ENCODE results near the gene KRT74.
A peak's percentile ranks its signal among the peaks of the same experiment; 100 is the strongest.

KRT74 gene

DNA sequence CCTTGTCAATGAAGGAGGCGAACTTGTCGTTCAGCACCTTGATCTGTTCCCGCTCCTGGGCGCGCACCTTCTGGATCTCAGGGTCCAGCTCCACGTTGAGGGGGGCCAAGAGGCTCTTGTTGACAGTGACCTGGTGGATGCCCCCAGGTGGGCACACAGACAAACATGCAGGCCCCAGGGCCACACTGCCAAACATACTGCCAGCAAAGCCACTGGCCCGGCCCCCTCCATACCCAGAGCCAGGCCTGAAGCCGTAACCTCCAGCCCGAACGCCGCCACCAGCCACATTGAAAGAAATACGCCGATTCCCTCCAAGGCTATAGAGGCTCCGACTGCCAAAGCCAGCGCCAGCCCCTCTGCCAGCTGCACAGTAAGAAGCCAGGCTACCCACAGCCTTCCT is 337 bp downstream of the KRT74 start:
- no peak for DNase-seq (ENCODE audit: low read depth)

DNA sequence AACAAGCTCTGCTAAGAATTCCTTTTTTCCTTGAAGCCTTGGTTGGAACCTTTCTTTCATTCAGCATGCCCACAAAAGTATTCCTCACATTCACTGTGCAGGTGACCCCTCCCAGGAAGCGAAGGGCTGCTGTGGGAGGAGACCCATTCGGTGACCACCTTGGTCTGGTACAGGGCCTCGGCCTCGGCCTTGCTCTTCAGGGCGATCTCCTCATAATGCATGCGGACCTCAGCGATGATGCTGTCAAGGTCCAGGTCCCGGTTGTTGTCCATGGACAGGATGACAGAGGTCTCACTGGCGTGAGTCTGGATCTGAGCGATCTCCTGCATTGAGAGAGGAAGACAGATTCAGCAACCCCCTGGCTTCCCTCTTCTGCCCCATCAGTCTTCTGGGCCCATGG is 3.1 kb downstream of the KRT74 start:
- DNase-seq (ENCODE audit: low read depth), result no peak

DNA sequence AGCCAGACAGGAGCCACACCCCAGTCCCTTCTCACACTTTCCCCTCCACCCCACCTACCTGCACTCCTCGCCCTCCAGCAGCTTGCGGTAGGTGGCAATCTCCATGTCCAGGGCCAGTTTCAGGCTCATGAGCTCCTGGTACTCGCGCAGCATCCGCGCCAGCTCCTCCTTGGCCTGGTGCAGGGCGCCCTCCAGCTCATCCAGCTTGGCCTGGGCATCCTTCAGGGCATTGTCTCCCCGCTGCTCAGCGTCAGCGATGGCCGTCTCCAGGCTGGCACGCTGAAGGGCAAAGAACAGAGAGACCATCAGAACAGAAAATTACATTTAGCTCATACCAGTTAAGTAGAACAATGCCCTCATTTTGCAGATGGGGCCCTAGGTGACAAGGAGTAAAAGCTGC is 5.5 kb downstream of the KRT74 start:
- DNase-seq (ENCODE audit: low read depth), result no peak

DNA sequence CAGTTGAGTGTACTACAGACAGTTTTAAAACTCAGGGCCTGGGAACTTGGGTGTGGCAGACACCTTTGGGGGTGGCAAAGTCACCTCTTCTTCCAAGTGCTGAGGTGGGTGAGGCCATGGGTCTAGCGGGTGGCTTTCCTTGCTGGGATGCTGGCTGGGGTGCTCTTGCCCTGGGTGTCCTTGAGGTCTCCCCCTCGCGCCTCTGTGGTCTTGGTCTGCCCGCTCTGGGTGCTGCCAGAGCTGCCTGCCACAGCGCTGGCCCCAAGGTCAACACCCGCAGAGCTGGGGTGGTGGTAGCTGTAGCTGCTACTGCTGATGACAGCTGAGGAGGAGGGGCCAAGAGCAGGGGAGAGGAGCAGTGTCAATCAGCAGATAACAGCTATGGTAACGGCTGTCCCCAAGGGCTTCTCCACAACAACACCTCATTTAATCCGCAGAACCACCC is 6.8 kb downstream of the KRT74 start:
- no peak for DNase-seq (ENCODE audit: low read depth)

DNA sequence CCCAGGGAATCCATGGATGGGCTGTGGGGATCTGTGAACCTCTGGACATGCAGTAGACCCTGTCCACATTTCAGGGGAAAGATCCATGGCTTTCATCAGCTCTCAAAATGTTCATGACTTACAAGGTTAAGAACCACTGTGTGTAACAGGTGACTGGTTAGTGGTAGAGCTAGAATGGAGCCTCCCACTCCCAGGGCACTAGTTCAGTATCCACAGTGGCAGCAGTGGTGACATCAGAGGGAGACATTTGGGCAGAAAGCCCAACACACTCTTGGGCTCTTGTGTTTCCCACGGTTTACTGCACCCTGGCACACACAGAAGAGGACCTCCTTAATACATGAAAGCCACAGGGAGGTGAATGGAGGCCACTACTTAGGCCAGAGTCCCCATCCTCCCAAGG is 9.1 kb downstream of the KRT74 start:
- DNase-seq (ENCODE audit: low read depth), result no peak

DNA sequence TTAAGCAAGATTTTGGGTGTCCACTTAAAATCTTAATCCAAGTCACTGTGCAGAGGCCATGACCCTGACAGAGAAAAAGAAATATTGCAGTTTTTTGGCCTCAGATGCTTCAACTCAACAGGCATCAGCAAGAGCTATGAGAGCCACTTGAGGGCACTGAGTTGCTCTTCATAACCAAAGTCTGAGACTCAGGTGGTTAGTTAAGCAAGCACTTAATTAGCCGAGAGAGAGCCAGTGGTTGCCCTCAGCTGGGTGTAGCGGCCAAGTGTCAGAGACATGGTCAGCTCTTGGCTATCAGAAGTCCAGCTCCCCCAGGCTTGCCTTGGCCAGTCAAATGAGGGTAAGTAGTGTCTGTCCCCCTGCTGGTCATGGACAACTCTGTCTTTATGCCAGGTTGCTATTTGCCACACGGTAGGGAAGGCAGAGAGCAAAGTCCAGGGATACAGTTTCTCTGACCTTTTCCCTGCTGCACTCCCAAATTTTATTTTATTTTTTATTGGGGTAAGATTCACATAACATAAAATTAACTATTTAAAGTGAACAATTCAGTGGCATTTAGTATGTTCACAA is 11.7 kb downstream of the KRT74 start:
- no peak for DNase-seq (ENCODE audit: low read depth)

DNA sequence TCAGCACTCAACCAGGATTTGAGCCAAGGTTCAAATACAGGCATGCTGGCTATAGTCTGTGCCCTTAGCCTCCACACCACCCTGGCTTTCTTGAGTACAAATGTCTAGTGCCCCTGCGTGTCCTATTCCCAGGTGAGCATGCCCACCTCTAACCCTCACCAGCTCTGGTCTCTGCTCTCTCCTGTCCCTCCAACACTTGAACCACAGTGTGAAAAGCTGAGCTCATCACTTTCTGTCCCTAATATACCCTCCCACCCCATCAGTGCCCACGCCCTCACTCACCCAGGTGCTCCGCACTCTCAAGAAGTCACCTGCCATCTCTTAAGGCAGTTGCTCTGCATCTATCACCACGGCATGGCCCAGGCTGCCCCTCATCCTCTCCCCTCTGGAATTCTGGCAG is 13.7 kb downstream of the KRT74 start:
- no peak for DNase-seq (ENCODE audit: low read depth)

DNA sequence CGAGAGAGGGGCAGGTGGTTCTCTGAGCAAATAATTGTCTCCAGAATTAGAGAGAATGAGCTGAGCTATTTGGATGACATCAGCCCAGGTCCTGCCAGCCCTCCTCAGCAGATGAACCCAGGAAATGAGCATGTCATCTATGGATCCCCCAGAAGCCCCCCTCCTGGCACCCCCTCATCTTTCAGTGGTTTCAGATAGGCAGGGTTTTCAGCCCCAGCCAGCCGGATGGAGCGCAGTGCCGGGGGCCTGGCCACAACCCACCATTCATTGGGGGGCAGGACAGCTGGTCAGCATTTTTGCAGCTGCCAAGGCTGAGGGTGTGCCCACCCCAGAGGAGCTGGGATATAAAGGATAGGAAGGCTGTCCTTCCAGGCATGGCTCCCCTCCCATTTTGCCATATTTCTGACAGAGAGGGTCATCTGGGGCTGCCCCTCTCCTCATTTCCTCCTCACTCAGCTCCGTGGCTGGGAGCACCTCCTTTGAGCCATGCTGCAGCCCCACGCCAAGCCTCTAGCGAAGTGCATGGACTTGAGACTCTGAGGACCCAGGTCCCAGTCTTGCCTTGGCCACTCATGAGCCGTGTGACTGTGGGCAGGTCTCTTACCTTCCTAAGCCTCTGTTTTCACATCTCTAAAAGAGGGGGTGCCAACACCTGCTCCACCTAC is 14.7 kb downstream of the KRT74 start:
- DNase-seq (ENCODE audit: low read depth), result no peak

DNA sequence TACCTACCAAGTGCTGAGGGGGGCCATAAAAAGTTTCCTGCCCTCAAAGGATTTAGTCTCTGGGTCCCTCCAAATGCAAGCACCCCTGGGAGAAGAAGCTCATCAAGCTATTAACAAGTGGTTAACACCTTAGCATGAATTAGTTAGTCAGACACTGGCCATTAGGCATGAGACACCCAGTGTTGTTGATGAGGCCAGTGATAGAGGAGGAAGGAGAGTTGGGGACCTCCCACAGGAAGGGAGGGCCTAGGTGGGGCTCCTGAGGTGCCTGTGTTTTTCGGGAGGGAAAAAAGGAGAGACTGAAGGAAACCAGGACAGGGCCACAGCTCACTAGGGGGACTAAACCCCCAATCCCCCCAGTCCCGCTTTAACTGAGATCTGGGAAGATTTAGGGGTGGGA is 16.2 kb downstream of the KRT74 start:
- no peak for DNase-seq (ENCODE audit: low read depth)

DNA sequence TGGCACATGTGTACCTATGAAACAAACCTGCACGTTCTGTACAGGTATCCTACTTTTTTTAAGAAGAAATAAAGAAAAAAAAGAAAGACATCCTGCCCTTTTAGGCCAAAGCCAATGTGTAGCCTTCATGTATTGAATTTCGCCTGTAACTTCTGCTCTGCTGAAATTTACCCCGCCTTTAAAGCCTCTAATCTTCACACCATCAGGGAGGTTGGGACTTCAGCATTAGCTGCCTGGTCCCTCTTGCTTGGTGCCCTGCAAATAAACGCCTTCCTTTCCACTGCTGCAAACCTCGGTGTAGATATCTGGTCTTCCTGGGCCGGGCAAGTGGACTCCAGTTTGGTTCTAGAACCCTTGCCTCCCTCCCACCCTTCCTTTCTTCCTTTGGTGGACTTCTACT is 18.1 kb downstream of the KRT74 start:
- DNase-seq (ENCODE audit: low read depth), result no peak

DNA sequence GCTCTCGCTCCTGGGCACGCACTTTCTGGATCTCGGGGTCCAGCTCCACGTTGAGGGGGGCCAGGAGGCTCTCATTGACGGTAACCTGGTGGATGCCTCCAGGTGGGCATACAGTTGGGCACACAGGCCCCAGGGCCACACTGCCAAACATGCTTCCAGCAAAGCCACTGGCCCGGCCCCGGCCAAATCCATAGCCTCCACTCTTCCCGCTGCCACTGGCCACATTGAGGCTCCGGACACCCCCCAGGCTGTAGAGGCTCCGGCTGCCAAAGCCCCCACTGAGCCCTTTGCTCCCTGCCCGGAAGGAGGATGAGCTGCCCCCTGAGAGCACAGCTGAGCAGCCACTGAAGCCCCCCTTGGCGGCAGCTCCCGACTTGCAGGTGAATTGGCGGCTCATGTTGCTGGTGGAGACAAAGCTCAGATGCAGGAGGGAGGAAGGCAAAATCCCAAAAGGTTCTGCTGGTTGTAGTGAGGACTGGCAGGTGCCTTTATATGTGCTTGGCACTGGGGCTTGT is 20.9 kb downstream of the KRT74 start, which contains the start of gene KRT71:
Gene KRT71 (minus strand): TSS at position 465 of the 515 bp plus-strand sequence. CDS start 68 bp downstream, at position 397.
- DNase-seq (ENCODE audit: low read depth), result no peak

DNA sequence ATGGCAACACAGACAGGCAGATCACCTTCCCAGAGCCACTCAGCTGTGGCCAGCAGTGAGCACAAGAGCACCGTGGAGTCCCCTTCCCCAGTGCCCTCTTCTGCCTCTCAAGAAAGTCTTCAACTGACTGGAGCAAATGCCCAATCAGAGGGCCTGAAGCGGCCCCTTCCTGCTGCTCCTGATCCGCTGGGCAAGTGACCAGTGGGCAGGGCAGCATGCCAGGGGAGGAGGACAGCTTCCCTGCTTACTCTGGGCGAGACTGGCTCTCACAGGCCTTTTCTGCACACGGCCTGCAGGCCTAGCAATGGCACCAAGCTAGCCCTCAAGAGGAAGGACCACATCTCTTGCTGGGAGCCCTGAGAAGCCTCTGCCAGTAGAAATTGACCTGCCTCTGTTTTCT is 21.6 kb downstream of the KRT74 start:
- DNase-seq (ENCODE audit: low read depth), result no peak

DNA sequence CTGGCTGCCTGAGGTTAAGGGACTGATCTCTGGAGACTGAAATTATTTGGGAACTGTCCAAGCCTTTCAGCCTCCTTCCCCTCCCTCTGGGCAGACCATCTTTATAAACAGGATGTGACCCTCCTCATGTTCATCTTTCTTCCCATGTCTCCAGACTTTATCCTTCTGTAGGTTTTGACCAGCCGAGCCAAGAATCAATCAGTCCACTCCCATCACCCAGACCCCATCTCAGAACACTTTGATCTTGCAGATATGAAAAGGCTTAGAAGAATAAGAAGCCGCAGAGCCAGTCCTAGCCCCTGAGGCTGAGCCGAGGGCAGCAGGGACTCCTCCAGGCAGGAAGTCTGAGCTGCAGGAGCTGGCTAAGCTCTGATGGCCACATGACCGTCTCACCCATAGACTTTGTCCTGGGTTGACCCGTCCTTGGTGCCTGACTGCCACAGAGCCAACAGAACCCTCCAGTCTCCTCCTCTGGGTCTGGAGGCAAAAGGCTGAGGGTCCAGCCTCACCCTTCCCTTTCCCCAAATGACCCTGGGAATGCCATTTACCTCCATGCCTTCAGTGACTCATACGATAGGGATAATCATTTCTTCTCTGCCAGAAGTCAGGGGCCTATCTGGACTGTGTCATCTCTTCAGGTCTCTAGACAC is 22.3 kb downstream of the KRT74 start:
- no peak for DNase-seq (ENCODE audit: low read depth)

DNA sequence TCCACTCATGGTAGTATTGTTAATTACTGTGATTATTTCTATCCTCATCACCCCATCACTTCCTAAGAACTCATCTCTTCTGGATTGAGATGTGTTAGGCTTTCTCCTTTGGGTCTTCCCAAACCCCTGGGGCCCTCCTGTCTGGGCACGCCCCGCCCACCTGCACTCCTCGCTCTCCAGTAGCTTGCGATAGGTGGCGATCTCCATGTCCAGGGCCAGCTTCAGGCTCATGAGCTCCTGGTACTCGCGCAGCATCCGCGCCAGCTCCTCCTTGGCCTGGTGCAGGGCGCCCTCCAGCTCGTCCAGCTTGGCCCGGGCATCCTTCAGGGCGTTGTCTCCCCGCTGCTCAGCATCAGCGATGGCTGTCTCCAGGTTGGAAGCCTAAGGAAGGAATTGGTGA is 27.5 kb downstream of the KRT74 start:
- DNase-seq (ENCODE audit: low read depth), result no peak

DNA sequence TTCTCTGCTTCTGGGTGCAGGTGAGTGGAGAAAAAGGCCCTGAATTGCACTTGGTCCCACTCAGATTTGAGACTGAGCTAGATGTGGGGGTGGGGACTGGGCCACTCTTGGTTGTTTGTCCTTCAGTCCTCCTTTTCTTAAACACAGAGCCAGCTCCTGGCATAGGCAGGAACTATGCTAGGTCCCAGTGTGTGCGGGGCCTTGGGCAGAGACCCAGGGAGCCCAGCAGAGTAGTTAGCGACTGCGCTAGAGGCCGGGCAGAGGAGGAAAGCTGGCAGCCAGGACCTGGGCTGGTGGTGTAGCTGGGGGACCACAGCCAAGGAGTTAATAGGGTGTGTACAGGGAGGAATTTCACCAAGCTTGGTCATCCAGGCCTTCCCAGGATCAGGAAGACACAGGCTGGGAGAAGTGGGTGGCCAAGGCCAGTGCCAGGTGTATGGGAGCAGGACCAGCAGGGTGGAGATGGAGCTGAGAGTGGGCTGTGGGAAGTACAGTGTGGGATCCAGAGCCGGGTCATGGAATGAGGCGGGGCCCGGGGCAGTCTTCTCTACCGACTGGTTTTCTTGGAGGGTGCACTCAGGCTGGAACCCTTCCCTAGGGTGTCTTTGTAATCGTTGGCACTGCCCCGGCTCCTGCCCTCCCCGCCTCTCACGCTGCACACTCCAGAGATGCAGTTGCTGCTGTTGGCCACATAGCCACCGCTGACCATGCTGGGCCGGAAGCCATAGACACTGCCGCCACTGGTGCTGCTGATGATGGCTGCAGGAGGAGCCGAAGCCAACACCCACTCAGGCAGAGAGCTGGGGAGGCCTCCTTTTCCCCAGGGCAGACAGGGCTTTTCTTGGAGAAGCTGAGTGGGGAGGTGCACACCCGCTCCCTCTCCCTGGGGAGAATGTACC is 29.4 kb downstream of the KRT74 start:
- no peak for DNase-seq (ENCODE audit: low read depth)

DNA sequence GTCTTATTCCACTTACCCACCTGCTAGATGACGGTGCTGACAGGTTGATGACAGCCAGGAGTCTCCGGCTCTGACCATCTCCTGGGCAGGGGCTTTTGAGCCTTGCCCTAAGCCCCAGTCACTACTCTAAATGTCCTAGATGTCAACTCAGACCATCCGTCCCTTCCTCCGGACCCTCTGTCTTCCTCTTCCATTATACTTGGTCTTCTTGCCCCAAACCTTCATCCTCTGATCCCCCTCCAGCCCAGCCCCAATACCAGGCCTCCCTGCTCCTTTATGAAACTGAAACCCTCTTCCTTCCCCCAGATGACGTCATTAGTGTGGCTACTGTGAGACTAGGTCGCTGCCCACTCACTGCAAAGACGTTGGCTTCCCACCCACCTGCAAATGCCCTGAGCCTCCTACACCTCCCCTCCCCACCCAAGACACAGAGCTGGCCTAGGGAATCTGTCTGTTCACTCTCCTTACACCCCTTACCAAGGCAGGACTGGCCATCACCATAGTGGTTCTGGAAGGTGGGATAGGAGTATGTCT is 30.8 kb downstream of the KRT74 start:
- DNase-seq (ENCODE audit: low read depth), result no peak

DNA sequence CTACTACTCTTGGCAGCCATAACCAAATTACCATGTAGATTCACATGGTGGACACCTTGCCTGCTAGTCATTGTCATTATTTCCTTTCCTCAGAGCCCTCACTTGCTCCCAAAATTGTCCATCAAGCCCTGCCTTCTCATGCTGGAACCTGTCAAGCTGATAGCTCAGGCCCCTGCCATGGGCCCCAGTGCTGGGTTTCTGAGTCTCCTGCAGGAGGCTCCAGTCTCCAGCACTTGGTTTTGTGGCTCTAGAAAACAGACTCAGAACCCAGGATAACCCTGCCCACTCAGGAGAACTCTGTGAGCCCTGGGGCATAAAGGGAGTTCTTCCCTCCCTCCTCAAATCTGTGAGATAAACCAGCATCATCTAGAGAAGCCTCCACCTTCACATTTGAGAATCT is 31.5 kb downstream of the KRT74 start:
- DNase-seq (ENCODE audit: low read depth), result no peak

DNA sequence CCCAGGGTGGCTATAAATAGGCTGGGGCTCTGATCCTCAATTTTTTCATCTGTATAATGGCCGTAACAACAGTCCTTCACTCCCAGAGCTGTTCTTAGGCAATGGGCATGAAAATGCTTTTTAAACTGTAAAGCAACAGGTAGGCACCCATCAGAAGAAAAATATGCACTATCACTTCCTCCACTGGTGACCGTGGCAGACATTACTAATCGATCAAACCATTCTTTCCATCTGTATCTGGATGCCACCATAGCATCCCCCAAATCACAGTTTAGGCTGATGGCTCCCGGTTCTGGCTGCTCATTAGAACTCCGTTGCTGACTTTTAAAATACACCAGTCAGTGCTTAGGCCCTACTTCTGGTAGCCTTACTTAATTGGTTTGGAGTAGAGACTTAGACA is 31.9 kb downstream of the KRT74 start:
- no peak for DNase-seq (ENCODE audit: low read depth)

DNA sequence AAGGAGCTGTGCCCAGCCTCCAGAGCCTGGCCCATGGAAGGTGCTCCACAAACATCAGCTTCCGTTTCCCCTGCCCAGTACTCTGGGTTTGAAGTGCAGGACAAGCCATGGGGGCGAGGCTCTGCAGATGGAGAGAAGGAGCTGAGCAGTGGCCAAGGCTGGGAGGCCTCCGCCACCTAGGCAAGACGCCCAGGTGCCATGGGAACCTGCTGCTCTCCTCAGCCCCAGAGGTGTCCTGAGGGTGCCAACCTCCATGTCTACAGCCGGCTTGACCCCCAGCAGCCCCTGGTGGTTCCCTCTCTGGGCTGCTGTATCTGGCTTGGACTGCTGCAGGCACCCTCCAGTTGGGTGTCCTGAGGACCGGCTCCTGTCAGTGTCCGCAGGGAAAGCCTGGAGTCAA is 33.1 kb downstream of the KRT74 start:
- no peak for DNase-seq (ENCODE audit: low read depth)

DNA sequence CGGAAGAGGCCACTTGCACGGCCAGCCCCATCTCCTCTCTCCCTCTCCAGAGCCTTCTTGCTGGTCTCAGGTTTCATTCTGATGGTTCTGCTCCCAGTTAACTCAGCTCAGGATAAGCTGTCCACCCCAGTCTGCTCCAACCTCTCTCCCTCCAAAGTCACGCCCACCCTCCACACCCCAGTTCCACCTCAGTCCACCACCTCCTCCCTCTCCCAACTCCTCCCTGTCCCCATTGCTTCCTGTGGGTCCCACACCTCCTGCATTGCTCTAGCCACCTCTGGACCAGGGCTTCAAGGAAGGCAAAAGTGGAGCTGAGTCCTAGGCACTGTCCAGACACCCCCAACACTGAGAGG is 33.8 kb downstream of the KRT74 start:
- DNase-seq (ENCODE audit: low read depth), result no peak

DNA sequence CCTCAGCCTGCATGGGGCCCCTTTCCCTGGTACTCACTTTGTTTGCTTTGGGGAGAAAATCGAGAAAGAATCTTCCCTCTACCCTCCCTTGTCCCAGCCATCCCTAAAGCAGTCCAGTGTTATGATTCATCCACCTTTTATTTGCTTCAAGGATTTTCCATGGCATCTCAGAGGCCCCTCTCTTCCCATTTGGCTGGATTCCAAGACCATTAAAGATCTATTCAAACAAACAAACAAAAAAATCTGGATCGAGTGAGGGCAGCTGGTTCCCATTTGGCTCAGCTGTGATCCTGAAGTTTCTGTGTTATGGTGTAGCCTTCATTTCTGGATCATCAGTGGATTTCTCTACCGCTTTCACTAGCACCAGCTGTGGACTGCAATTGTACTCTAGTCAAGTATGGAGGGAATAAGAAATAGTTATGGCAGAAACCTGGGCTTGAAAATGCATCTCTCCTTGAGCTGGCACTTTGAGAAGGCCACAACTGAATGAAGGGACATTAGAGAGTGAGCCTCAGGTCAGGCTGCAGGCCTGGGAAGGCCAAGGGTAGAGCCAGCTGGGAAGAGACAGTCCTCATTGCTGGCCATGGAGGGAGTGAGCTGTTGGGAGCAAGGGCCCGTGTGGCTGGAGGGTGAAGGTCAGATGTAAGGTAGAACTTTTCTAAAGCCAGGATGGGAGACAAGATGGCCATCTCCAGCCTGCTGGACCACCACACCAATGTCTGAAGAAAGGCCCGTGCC is 34.4 kb downstream of the KRT74 start:
- peak; percentile 23 for DNase-seq (ENCODE audit: low read depth)

DNA sequence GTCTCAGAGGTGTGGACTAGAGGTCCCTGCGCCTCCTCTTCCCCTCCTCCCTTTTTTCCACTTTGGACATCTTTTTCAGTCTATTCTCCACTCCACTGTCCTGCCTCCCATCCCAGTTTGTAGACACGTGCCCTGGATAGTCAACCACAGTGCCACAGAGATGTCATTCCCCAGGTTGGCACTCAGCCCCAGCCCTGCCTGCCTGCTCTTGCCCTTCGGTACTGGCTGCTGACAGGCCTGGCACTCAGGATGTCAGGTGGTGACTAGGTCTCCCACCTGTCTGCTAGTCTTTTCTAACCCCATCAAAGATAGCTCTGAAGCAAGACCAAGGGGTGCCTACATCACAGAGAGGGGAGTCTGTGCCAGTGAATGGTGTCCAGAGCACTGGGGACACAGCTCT is 36.5 kb downstream of the KRT74 start:
- no peak for DNase-seq (ENCODE audit: low read depth)
